Measurements from ENCODE around the gene ZDHHC14.
"Not testable (repeated sequence)": the region's sequence is repeated elsewhere in the genome, so short reads cannot be mapped to it uniquely, and the experiment has no call there.

The ZDHHC14 gene

DNA sequence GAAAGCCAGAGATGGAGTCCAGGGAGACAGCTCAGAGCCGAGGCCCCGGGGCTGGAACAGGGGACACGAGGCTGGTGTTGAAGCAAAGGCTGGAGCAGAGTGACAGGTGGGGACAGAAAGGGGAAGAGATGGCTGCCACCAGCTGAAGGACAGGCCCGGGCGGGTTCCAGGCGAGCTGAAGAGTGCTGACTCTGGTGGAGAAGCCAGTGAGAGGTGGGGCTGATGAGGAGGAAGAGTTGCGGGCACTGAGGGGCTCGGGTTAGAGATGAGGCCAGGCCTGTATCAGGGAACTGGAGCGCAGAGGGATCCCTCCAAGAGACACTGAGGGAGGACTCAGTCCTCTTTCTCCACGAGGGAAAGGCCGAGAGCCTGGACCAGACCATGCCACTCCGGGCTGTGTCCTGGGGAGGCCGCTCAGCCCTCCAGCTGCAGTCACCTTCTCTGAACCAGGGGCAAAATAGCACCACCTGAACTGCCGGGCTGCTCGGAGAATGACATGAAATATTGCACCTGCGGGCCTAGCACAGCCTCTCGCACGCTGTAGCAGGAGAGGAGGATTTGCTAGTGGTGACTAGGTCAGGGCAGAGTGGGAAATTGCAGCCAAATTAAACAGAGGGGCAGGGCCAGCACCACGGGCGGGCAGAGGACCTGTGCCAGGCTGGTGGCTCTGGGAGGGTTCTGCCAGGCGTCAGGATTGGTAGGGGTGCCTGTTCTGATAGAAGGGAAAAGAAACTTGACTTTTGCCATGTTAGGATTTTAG, 175.9 kb downstream of the ZDHHC14 start:
- no peak for DNase-seq

DNA sequence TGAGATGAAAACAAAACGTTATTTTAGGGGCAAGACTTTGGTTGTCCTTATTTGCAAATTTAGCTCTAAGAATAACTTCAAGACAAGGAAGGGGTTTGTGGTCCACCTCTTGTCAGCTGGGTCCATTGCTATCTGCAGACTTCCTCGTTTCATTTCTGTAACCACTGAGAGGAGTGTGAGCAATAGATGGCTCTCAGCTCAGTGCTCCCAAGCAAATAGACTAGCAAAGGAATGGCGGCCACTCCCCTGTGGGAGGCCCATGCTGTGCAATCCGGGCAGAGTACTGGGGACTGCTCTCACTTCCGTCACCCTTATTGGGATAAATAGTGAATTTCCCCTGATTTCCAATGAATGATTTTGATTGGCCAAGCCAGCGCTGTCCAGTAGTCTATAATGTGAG, 176.6 kb downstream of the ZDHHC14 start:
- no peak for DNase-seq

DNA sequence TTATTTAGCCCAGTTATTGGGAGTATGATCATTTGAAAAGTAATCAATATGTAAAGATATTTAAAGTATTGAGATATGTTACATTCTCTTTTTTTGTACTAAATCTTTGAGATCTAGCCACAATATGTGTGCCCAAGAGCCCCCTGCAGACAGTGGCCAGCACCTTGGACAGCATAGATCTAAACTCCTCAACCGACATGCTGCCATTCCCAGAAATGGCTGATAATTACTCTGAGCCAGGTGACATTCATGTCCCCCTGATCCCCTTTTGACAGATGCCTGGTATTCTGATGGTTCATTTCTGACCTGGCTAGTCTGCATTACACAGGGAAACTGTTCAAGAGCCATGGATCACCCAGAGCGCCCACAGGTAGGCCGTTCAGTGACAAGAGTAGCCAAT, 177.1 kb downstream of the ZDHHC14 start:
- no peak for DNase-seq

DNA sequence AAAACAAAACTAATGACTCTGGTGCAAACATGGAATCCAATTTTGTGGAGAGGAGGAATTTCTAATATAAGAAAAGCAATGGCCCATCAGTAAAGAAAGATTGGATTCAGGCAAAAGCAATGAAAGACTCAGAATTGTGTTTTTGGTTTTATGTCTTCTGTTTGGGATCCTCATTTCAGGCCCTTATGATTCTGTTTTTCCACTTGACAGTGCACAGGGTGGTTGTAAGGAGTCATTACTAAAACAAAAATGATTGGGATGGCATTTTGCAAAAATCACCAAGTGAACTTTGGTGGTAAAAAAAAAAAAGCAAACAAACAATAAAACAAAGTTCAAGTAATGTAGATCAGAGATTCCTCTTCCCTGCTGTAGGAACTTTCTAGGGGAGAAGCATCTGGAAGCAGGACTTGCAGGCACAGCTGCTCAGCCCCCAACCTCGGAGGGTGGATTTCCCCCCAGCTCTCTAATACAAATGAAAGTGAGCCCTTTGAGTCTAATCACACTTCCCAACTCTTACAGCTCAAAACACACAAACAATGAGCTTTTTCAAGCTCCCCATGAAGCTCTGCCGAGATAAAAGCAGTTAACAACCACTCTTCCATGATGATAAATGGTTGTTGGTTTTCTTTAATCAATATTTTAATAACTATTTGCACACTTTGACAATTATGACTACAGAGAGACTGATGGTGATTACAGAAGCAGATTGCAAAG, 177.7 kb downstream of the ZDHHC14 start:
- no peak for DNase-seq

DNA sequence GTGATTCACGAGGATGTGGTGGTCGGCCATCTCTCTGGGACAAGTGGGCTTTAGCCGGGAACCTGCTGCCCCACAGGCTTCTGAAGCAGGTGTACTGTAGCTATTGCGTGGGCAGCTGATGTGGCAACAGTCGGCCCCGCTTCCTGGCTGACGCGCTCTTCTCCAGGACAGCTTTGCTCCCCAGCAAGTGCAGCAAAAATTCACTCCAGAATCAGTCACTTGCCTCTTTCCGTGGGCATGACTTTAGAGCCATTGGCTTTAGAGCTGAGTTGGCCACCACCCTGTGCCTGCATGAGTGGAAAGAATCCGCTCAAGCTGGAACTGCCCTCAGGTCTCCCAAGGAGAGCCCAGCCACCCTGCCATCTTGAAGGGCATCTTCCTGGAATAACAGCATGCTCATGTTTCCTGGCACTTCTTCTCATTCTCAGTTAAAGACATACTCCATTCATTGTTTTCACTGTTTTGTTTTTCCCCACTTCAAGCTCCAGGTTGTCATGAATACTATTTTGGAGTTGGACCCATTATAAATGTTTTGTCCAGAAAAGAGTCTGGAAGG, 178.3 kb downstream of the ZDHHC14 start:
- DNase-seq: no peak

DNA sequence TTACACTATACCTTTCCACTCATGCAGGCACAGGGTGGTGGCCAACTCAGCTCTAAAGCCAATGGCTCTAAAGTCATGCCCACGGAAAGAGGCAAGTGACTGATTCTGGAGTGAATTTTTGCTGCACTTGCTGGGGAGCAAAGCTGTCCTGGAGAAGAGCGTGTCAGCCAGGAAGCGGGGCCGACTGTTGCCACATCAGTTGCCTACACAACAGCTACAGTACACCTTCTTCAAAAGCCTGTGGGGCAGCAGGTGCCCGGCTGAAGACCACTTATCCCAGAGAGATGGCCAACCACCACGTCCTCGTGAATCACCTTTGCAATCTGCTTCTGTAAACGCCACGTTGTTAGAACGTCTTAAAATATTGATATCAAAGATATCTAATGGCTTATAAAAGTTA, 179.1 kb downstream of the ZDHHC14 start:
- not testable (repeated sequence) for DNase-seq

DNA sequence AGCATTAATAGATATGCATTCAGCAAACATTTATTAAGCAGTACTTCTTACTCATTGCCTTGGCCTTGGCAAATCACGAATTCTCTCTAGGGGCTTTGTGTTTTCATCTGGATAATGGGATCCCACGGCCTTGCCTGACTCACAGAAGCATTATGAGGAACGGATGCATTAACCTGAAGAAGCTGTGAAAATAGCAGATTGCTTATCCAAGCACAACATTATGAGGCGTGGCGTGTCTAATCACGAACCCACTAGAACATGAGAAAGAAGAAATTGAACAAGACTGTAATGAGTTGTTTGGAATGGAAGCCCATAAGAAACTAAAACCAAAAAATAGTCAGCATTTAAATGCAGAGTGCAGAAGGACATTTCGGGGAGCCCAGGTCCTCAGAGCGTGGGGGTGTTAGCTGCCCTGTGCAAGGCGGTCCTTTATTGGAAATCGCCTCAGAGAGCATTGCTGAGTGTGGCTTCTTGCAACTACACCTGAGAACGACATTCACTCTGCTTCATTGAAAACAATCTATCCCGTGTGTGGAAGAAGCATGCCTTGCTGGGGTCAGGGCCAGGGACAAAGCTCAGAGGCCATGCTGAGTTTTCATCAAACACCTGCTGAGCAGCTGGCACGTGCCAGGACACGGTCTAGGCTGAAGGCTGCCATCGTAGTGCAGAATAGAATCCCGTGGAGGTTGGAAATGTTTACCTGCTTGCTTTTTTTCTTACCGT, 179.9 kb downstream of the ZDHHC14 start:
- DNase-seq: no peak

DNA sequence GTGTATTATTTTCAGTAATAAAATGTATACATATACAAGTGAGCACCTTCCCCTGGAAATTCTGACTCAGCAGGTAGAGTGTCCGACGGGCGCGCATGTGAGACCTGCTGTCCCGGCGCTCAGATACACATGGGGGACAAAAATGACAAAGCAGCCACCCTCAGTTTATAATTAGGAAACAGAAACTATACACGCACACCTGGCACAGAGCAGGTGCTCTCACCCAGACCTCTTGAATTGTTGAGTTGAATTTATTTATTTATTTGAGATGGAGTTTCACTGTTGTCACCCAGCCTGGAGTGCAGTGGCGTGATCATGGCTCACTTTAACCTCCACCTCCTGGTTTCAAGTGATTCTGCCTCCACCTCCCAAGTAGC, 180.4 kb downstream of the ZDHHC14 start:
- no peak for DNase-seq

DNA sequence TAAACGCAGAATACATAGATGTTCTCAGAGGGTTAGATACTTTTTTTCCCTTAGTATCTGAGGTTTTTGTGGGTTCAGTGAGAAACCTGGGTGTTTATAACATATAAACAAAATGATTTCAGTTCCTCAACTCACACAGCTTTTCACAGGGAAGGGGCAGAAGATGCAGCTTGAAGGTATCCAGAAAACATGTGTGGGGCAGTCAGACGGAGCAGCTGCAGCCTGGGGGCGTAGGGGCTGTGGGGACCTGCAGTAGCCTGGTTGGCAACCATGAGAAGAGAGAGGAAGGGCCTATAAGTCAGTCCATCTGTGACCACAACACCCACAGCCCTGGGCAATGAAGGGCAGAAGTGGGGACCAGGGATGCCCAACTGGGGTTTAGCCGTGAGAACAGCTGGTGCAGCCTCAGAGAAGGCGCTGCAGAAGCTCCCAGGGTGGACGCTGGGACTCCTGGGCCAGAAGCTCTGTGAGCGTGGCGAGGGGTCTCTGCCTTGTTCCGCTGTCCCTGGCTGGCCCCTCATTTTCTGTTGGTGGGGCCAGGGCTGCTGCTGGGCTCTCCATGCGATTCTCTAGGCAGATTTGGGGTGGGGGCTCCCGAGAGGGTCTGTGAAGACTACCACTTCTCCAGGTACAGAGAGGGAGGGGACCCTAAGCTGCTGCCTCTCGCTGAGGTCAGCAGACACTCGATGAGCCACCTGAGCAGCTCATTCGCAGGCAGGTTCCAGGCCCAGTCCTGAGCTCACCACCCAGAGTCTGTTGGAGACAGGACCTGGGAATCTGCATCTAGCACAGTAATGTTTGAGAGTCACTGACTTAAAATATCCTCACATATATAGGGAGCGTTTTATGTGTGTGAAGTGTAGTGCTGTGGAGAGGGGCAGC, 181.2 kb downstream of the ZDHHC14 start:
- no peak for DNase-seq

DNA sequence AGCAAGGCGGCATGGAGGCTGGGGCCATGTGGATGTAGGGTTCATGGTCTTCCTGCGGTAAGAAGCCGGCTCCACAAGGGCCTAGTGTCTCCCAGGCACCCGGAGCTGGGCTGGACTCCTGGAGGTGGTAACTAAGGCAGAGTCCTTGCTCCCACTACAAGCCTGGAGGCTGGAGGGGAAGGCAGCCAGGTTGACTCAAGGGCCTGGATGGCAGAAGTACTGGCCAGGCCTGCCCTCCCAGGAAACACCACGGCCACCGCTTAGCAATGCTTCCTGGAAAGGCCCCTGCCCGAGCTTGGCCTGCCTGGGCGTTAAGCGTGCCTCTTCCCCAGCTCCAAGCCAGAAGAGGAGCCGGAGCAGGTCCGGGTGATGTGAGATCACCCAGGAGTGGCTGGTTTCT, 182.0 kb downstream of the ZDHHC14 start:
- DNase-seq: no peak

DNA sequence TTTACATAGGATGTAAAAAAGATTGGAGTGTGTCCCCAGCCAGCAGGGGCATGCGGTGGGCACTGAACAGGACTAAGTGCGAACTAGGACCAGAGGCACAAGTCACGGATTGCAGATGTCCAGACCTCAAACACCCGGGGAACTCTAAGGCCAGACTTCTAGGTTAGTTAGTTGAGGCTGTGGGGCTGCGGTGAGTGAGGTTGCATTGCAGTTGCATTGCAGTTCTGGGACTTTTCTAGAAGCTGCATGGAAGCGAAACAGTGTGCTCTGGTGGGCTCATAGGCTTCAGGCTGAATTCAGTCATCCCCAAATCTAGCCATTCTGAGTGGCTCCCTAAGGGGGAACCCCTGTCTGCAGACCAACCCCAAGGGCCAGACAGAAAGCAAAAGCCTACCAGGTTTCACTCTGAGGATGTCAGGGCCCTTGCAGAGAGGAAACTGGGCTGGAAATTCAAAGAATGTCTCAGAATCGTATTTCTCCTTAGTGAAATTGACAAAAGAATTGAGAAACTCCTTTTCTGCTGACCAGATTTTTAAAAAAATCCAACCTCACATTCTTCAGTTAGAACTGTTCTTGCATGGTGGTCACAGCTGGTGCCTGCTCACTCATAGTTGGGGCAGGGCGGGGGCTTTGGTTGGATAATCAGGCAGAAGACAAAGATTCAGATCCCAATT, 182.8 kb downstream of the ZDHHC14 start:
- DNase-seq: no peak

DNA sequence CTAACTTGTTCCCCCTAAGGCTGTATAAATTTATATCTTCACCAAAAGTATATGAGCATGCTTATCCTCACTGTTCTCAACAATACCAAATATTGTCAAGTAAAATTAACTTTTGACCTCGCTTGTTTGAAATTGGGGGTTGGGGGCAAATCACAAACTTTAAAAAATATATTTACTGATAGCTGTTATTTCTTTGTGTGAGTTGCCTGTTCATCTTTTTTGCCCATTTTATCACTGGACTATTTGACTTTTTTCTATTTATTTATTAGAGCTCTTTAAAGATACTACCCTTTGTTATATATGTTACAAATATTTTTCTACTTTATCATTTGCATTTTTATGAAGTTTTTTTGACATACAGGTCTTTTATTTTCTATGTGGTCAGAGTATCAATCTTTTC, 187.7 kb downstream of the ZDHHC14 start:
- no peak for DNase-seq

DNA sequence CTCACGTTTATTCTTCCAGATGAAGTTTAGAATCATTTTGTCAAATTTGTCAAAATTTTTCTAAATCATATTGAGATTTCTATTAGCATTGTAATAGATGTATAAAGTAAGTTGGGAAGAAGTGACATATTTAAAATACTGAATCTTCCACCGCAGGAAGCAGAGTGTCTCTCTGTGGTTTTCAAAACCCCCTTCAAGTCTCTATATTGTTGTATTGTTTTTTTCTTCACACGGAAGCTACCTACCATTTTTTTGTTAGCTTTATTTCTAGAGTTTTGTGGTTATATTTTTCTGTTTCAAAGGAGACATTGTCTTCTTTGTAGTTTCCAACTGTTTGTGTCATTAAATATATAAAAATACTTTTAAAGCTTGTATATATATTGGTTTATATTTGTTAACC, 188.6 kb downstream of the ZDHHC14 start:
- DNase-seq: no peak

DNA sequence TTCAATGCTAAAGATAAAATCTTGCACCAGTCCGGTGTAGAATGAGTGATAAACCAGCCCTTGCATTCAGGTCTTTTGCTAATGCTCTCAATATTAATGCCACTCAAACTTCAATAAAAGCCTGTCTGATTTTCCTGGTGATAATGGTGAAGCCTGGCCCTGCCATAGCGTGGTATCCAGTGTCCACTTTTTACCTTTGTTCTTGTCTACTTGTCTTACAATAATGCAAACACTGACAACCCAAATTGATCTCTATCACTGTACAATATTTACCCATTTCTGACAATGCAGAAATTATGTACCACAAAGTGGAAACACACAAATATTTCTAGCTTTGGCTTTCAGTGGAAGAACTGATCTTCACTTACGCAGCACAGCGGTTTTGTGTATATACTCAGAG, 189.1 kb downstream of the ZDHHC14 start:
- no peak for DNase-seq

DNA sequence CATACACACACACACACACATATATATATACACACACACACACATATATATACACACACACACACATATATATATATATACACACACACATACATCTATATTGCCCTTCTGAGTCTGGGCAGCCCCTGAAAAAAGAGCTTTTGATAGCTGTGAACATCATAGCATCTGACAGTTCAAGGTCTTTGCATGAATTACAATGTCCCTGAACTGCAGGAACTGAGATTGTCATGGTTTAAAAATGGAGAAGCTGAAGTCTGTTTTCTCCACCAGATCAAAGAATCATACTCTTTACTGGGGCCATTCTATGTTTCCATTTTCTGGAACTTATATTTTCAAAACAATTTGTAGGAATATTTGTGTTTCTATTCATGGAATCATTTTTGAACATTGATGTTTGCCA, 189.8 kb downstream of the ZDHHC14 start:
- no peak for DNase-seq

DNA sequence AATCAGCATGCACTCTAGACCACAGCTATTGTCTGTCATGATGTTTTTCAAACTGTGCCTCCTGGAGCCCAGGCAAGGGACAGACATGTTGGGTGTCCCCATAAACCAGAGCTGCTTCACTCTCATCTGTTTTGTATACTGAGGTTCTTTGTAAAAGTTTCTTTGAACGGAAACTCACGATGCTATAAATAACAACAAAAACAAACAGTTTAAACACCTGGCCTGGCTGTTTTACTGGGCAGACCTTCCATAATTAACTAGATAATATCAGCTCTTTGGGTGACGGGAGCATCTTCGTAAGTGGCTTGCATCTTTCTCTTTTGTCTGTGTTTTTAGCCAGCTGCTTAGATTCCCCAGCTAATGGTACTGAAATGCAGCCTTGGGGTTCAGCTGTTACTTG, 190.3 kb downstream of the ZDHHC14 start:
- DNase-seq: no peak

DNA sequence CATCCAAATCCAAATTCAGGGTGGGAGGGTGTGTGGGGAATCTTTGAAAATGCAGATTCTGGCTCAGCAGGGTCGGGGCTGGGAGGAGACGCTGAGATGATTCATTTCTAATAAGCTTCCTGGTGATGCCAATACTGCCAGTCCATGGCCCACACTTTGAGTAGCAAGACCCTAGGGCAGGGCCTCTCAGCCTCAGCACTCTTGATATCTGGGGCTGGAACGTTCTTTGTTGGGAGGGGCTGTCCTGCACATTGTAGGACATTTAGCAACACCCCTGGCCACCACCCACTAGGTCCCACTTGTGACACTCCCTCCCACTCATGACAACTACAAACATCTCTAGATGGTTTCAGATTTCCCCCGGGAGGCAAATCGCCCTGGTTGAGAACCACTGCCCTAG, 191.0 kb downstream of the ZDHHC14 start:
- DNase-seq: no peak

DNA sequence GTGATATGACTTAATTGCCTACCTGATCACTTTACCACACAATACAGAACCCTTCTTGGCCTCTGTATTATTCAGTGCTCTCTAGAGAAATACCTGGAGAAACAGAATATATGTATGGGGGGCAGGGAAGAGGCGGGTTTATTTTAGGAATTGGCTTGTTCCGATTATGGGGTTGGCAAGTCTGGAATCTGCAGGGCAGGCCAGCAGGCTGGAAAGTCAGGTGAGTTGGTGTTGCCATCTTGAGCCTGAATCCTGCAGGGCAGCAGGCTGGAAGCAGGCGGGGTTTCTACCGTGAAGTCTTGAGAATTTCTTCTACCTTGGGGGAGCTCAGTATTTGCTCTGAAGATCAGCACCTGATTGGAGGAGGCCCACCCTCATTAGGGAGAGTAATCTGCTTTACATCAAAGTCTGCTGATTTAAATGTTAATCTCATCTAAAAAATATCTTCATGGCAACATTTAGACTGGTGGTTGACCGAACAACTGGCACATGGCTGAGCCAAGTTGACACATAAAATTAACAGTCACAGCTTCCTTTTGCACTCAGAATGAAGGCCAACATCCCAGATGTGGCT, 193.9 kb downstream of the ZDHHC14 start:
- DNase-seq: no peak

DNA sequence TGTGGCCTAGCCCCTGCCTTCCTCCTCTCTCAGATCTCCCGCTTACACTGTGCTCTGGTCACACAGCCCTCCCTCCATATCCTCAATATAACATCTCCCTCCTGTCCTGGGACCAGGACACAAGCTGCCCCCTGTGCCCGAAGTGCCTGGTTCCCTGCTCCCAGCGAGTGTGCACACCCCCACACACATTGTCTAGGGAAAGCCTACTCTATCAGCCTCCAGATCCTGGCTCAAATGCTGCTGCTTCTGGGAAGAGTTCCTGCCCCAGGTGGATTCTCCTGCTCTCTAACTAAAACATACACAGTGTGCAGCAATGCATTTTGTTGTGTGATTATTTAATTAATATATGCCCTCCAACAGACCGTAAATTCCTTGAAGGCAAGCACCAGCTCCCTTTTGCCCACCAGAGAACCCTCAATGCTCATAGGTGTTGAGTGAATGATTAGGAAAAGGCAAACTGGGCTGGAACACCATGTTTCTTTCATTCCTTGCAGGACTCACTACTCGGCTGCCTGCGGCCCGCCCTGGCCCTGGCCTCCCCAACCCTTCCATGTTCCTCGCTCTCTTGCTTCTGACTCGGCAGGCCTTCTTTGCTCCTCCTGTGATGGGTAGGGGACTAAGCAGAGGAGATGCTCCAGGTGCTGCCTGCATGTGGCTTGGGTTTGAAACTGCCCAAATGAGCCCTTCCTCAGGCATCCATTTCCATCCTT, 194.6 kb downstream of the ZDHHC14 start:
- no peak for DNase-seq

DNA sequence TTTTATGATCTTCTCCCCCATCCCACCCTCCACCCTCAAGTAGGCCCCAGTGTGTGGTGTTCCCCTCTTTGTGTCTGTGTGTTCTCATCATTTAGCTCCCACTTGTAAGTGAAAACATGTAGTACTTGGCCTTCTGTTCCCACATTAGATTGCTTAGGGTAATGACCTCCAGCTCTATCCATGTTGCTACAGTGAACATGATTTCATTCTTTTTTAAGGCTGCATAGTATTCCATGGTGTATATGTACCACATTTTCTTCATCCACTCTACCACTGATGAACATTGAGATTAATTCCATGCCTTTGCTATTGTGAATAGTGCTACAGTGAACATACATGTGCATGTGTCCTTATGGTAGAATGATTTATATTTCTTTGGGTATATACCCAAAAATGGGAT, 196.0 kb downstream of the ZDHHC14 start:
- DNase-seq: not testable (repeated sequence)

DNA sequence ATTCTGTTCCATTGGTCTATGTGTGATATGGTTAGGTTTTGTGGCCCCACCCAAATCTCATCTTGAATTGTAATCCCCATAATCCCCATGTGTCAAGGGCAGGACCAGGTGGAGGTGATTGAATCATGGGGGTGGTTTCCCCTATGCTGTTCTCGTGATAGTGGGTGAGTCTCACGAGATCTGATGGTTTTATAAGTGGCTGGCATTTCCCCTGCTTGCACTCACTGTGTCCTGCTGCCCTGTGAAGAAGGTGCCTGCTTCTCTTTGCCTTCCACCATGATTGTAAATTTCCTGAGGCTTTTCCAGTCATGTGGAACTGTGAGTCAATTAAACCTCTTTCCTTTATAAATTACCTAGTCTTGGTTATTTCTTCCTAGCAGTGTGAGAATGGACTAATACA, 197.5 kb downstream of the ZDHHC14 start:
- not testable (repeated sequence) for DNase-seq
